Stomach (tissue), 4 donors: ENCODE data around the gene GOLGA7B.

Source experiments
- POLR2A ChIP-seq, 4 donors: fragments of 450-650 bp; IDR thresholded peaks; one replicate each; pipeline ENCODE4 v1.6.1; 2016; ENCODE audit warnings: antibody characterized with exemption in 4 of 4, control low read depth in 2 of 4, mild to moderate bottlenecking in 1 of 4, moderate library complexity in 1 of 4
- POLR2AphosphoS5 ChIP-seq, 3 donors: sonication (generic); formaldehyde crosslinking; IDR thresholded peaks; one replicate each; pipeline ENCODE4 v1.6.1; 2016; ENCODE audit warnings: antibody characterized with exemption in 3 of 3
- TF ChIP-seq, protein P1 (sequence below), 7 experiments: fragments of 450-650 bp in 4 of 7; fragments of 200-600 bp in 3 of 7; sonication (generic) in 3 of 7; IDR thresholded peaks; one replicate each; pipeline ENCODE4 v1.5.1; 2016 to 2019; ENCODE audit warnings: antibody characterized with exemption in 7 of 7, control low read depth in 2 of 7, mild to moderate bottlenecking in 1 of 7

DNA sequence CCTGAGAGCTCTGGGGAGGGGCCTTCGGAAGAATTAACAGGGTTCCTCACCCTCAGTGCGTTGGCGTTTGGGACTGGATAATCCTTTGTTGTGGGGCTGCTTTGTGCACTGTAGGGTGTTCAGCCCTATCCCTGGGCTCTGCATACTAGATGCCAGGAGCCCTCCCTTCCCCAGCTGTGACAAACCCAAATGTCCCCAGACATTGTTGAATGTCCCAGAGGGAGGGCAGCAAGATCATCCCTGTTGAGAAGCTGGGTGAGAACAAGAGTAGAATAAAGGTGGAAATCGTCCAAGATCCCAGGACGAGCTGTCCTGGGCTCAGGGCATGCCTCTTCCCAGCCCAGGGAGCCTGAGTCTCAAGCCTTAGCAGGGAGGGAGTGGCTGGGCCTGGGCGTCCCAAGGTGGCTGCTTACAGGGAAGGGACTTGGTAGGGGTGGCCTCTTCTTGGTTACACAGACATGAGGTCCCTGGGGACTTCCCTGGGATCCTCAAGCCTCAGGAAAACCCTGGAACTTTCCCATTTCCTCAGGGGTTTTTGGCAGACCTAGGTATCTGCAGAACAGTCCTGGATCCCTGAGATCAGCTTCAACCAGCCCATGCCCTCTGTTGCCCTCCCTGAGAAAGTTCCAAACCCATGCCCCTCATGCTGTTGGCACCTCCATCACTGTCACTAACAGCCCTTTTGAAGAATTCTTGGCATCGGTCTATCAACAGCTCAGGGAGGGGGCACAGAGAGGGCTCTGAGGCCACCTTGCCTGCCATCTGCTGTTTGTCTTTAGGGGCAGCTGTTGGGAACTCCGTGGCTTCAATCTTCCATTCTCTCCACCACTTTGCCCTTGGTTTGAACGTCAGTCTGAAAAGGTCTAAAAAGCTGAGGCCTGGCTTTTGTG lies 53.7 kb downstream of the GOLGA7B start:
- no peak for TF ChIP-seq POLR2A (IDR thresholded peaks at IDR 0.05)
- TF ChIP-seq, protein P1, sequence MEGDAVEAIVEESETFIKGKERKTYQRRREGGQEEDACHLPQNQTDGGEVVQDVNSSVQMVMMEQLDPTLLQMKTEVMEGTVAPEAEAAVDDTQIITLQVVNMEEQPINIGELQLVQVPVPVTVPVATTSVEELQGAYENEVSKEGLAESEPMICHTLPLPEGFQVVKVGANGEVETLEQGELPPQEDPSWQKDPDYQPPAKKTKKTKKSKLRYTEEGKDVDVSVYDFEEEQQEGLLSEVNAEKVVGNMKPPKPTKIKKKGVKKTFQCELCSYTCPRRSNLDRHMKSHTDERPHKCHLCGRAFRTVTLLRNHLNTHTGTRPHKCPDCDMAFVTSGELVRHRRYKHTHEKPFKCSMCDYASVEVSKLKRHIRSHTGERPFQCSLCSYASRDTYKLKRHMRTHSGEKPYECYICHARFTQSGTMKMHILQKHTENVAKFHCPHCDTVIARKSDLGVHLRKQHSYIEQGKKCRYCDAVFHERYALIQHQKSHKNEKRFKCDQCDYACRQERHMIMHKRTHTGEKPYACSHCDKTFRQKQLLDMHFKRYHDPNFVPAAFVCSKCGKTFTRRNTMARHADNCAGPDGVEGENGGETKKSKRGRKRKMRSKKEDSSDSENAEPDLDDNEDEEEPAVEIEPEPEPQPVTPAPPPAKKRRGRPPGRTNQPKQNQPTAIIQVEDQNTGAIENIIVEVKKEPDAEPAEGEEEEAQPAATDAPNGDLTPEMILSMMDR (IDR thresholded peaks at IDR 0.05), result no peak
- no peak for TF ChIP-seq POLR2AphosphoS5 (IDR thresholded peaks at IDR 0.05)
